Right kidney (tissue), 9 donors: Measurements from ENCODE around the gene PDCD1LG2.
"Not testable (repeated sequence)": the region's sequence is repeated elsewhere in the genome, so short reads cannot be mapped to it uniquely, and the experiment has no call there.

Source experiments
- DNase-seq: peaks from one replicate; pipeline ENCODE4 v3.0.0-alpha.2; 2016
- long read RNA-seq, 8 donors: transcript quantifications; one replicate each; lab custom pipeline, GENCODE V29; 2026

Gene PDCD1LG2
- long read RNA-seq, donor 1: 0 reads
- long read RNA-seq, donor 2: 0 reads
- long read RNA-seq, donor 3: 0 reads
- long read RNA-seq, donor 4: 0 reads
- long read RNA-seq, donor 5, partial matches to known transcripts: 0 of 1 reads
- long read RNA-seq, donor 5, other reads (novel, unspliced or antisense): 0 of 1 reads
- long read RNA-seq, donor 6: 0 reads
- long read RNA-seq, donor 7: 0 reads
- long read RNA-seq, donor 8: 0 reads

- no peak for DNase-seq
Measured at GRCh38 chr9:5510360-5510931, at the start of gene PDCD1LG2. TSS of gene PDCD1LG2 (plus strand) at chr9:5510531. CDS start at chr9:5522547, 12,016 bp downstream.

GRCh38 chr9:5464831-5465330 is 45.5 kb upstream of the PDCD1LG2 start:
- DNase-seq: not testable (repeated sequence)

- DNase-seq: no peak
Measured at GRCh38 chr9:5466005-5466404, 44.3 kb upstream of the PDCD1LG2 start.

GRCh38 chr9:5466766-5467165 is 43.6 kb upstream of the PDCD1LG2 start:
- no peak for DNase-seq

- no peak for DNase-seq
Measured at GRCh38 chr9:5468850-5469249, 41.5 kb upstream of the PDCD1LG2 start.

GRCh38 chr9:5470122-5470521 is 40.2 kb upstream of the PDCD1LG2 start:
- no peak for DNase-seq

GRCh38 chr9:5470816-5471215 is 39.5 kb upstream of the PDCD1LG2 start:
- DNase-seq: no peak

GRCh38 chr9:5475611-5476010 is 34.7 kb upstream of the PDCD1LG2 start:
- DNase-seq: not testable (repeated sequence)

- no peak for DNase-seq
Measured at GRCh38 chr9:5478206-5478605, 32.1 kb upstream of the PDCD1LG2 start.

GRCh38 chr9:5479994-5480694 is 30.2 kb upstream of the PDCD1LG2 start:
- no peak for DNase-seq

- DNase-seq: no peak
Measured at GRCh38 chr9:5480919-5481318, 29.4 kb upstream of the PDCD1LG2 start.

GRCh38 chr9:5481322-5482040 is 28.9 kb upstream of the PDCD1LG2 start:
- DNase-seq: no peak

GRCh38 chr9:5482194-5482593 is 28.1 kb upstream of the PDCD1LG2 start:
- no peak for DNase-seq

GRCh38 chr9:5483306-5483705 is 27.0 kb upstream of the PDCD1LG2 start:
- no peak for DNase-seq

- DNase-seq: no peak
Measured at GRCh38 chr9:5485378-5486085, 24.8 kb upstream of the PDCD1LG2 start.

- DNase-seq: no peak
Measured at GRCh38 chr9:5486988-5487387, 23.3 kb upstream of the PDCD1LG2 start.

- no peak for DNase-seq
Measured at GRCh38 chr9:5488221-5489008, 21.9 kb upstream of the PDCD1LG2 start.

GRCh38 chr9:5489630-5490490 is 20.5 kb upstream of the PDCD1LG2 start:
- no peak for DNase-seq

- DNase-seq: no peak
Measured at GRCh38 chr9:5492965-5493678, 17.2 kb upstream of the PDCD1LG2 start.
